K562 (cell line): ENCODE results near the gene STX1B. TPM values are rescaled to one million over a fixed set of nuclear protein-coding genes. Genes with fewer than 3 reads are reported as not detected.
A peak's percentile ranks its signal among the peaks of the same experiment; 100 is the strongest.

ENCODE experiments used
- CBX8 ChIP-seq: fragments of 200-600 bp; sonication (generic); IDR thresholded peaks from 2 replicates; pipeline ENCODE4 v1.6.1; 2012; ENCODE audit warnings: borderline replicate concordance, mixed run types, low read depth, mild to moderate bottlenecking, moderate library complexity, mixed read lengths, low read length, control low read depth, inconsistent platforms; ENCODE audit not compliant: poor library complexity, severe bottlenecking; ENCODE audit errors: extremely low read depth
- CHD1 ChIP-seq: fragments of 200-600 bp; sonication (generic); IDR thresholded peaks from one replicate; pipeline ENCODE4 v1.6.1; 2012; ENCODE audit warnings: mild to moderate bottlenecking, moderate library complexity, low read length, inconsistent platforms
- CTCF ChIP-seq, 3 experiments: IDR thresholded peaks in 2 of 3; conservative IDR thresholded peaks in 1 of 3; 2 replicates each; pipeline ENCODE4 v1.5.1; 2011 to 2012; ENCODE audit warnings: low read length in 3 of 3, mild to moderate bottlenecking in 3 of 3, control low read depth in 2 of 3, improper control_type of control experiment in 1 of 3, inconsistent platforms in 1 of 3, low read depth in 1 of 3, mixed read lengths in 1 of 3, moderate library complexity in 1 of 3; ENCODE audit not compliant: insufficient read depth in 2 of 3
- HMGXB4 ChIP-seq: sonication (generic); formaldehyde crosslinking; IDR thresholded peaks from 2 replicates; pipeline ENCODE4 v1.8.1; 2023; ENCODE audit warnings: mild to moderate bottlenecking, missing genetic modification reagents
- HNRNPL ChIP-seq: fragments of 200-400 bp; formaldehyde crosslinking; IDR thresholded peaks from 2 replicates; pipeline ENCODE4 v1.6.1; 2017; ENCODE audit warnings: low read depth, mild to moderate bottlenecking, low read length
- KDM2B ChIP-seq: fragments of 250-450 bp; sonication (Bioruptor Pico); IDR thresholded peaks from 2 replicates; pipeline ENCODE4 v1.8.0; 2021; ENCODE audit warnings: mild to moderate bottlenecking, moderate library complexity
- KDM4B ChIP-seq, 2 experiments: fragments of 450-650 bp in 1 of 2; sonication (generic) in 1 of 2; IDR thresholded peaks; 2 replicates each; pipeline ENCODE4 v1.6.1; 2016 to 2017; ENCODE audit warnings: borderline replicate concordance in 2 of 2, antibody characterized with exemption in 1 of 2, low read depth in 1 of 2, mild to moderate bottlenecking in 1 of 2
- SMARCA5 ChIP-seq: fragments of 450-650 bp; IDR thresholded peaks from 2 replicates; pipeline ENCODE4 v1.6.1; 2016
- SMC3 ChIP-seq: conservative IDR thresholded peaks from 2 replicates; pipeline ENCODE4 v1.6.1; 2011; ENCODE audit warnings: low read depth, low read length, improper control_type of control experiment; ENCODE audit not compliant: insufficient read depth
- ZMIZ1 ChIP-seq, 2 experiments: fragments of 150-350 bp in 1 of 2; IDR thresholded peaks; 2 replicates each; pipeline ENCODE4 v1.6.1; 2012 to 2016; ENCODE audit warnings: low read depth in 2 of 2, low read length in 2 of 2, mild to moderate bottlenecking in 1 of 2, moderate library complexity in 1 of 2
- ZNF134 ChIP-seq: fragments of 250-450 bp; sonication (Bioruptor Pico); conservative IDR thresholded peaks from 2 replicates; pipeline ENCODE4 v1.4.0; 2020
- ZNF398 ChIP-seq: fragments of 250-450 bp; sonication (Bioruptor Pico); IDR thresholded peaks from 2 replicates; pipeline ENCODE4 v1.8.0; 2021; ENCODE audit warnings: moderate library complexity, mild to moderate bottlenecking, inconsistent platforms
- ZNF445 ChIP-seq: fragments of 250-450 bp; sonication (Bioruptor Pico); IDR thresholded peaks from 2 replicates; pipeline ENCODE4 v1.4.0; 2020; ENCODE audit warnings: low read depth, mild to moderate bottlenecking, moderate library complexity
- ZNF589 ChIP-seq: fragments of 200-800 bp; sonication (Bioruptor generic); IDR thresholded peaks from 2 replicates; pipeline ENCODE4 v1.6.1; 2016; ENCODE audit warnings: low read depth, missing genetic modification characterization, missing compliant biosample characterization
- ZNF699 ChIP-seq: fragments of 250-450 bp; sonication (Bioruptor Pico); IDR thresholded peaks from 2 replicates; pipeline ENCODE4 v1.8.0; 2021; ENCODE audit warnings: mild to moderate bottlenecking, moderate library complexity; ENCODE audit not compliant: insufficient replicate concordance
- ZNF785 ChIP-seq: fragments of 250-450 bp; sonication (Bioruptor Pico); IDR thresholded peaks from 2 replicates; pipeline ENCODE4 v1.4.0; 2020; ENCODE audit warnings: mild to moderate bottlenecking
- polyA plus RNA-seq, 8 experiments: library from polyadenylated mRNA; depleted of rRNA in 4 of 8; stranded (reverse) in 5 of 8; unstranded in 3 of 8; fragments of >200 nt; fragmentation: Nextera tagmentation in 2 of 8; fragmentation: Illumina TruSeq in 1 of 8; extraction: Ambion mirVana in 2 of 8; extraction: Trizol in 1 of 8; gene quantifications; 2 replicates each; pipeline versions ENCODE4 v1.2.1 to v1.2.3, GENCODE V29; 2011 to 2014; ENCODE audit warnings: inconsistent platforms in 1 of 8, missing spikeins in 1 of 8
- total RNA-seq, 7 experiments: library from RNA; depleted of rRNA in 6 of 7; stranded (reverse); fragments of >200 nt in 6 of 7; fragmentation: Illumina TruSeq in 2 of 7; extraction: Trizol in 2 of 7; gene quantifications; 2 replicates each; pipeline versions ENCODE4 v1.2.1 to v1.2.3, GENCODE V29; 2011 to 2021; ENCODE audit warnings: low replicate concordance in 1 of 7

Gene STX1B
- total and polyA plus RNA-seq, 9 of the 15 experiments (the other 6 are each of a cell fraction or from before 2014, with no cell fraction given) = 0.07 to 2.5 (median 0.86) TPM

GRCh38 chr16:30949650-30950515 lies 60.6 kb downstream of the STX1B start (continued):
- TF ChIP-seq ZNF398 (CRISPR knock-in tag) (no peak), CTCF (IDR thresholded peaks at IDR 0.05 in 2 of 3, conservative IDR thresholded peaks at IDR 0.05 in 1 of 3; ENCODE audit: insufficient read depth in 2 of 3, low read depth in 1 of 3, low read length in 3 of 3) (peak; percentile 50 to 52 (median 51); a peak in 5 of 6 replicates), ZNF134 (CRISPR knock-in tag) (no peak), ZNF785 (no peak), CBX8 (no peak), ZMIZ1 (IDR thresholded peaks at IDR 0.05; ENCODE audit: low read depth in 2 of 2, low read length in 2 of 2) (0 out of 4 replicates have a peak, but pooled peaks of 1 of the 2 experiments have one; percentile 8), HMGXB4 (CRISPR knock-in tag) (no peak), SMARCA5 (no peak), ZNF699 (CRISPR knock-in tag) (no peak), KDM2B (no peak), CHD1 (peak; percentile 54), KDM4B (IDR thresholded peaks at IDR 0.05; ENCODE audit: borderline replicate concordance in 2 of 2, low read depth in 1 of 2) (no peak), SMC3 (no peak), HNRNPL (no peak), ZNF445 (no peak), ZNF589 (no peak)
